Liver (tissue), 9 donors: ENCODE measurements around the gene RAPGEF2. TPM values are rescaled to one million over a fixed set of nuclear protein-coding genes. Genes with fewer than 3 reads are reported as not detected.

Experiments used
- DNase-seq: peaks from one replicate; pipeline ENCODE4 v3.0.0-alpha.2; 2017; ENCODE audit warnings: low spot score
- H3K27ac ChIP-seq, 2 donors: one replicate each; pipeline ENCODE4 v1.7.0; 2013; ENCODE audit warnings: inconsistent platforms in 2 of 2, low read length in 2 of 2, control low read depth in 1 of 2, low read depth in 1 of 2, mild to moderate bottlenecking in 1 of 2
- H3K27me3 ChIP-seq, 4 donors: one replicate each; pipeline versions ENCODE4 v1.6.1 to v1.7.0; 2013; ENCODE audit warnings: low read length in 3 of 4, inconsistent platforms in 1 of 4, mild to moderate bottlenecking in 1 of 4, moderate library complexity in 1 of 4; ENCODE audit not compliant: control insufficient read depth in 4 of 4, insufficient read depth in 4 of 4
- H3K36me3 ChIP-seq, 4 donors: one replicate each; pipeline versions ENCODE4 v1.6.1 to v1.7.0; 2013; ENCODE audit warnings: low read length in 3 of 4, mild to moderate bottlenecking in 3 of 4, low read depth in 1 of 4, moderate library complexity in 1 of 4; ENCODE audit not compliant: control insufficient read depth in 4 of 4, insufficient read depth in 3 of 4
- H3K4me1 ChIP-seq, 4 donors: one replicate each; pipeline versions ENCODE4 v1.6.1 to v1.7.0; 2013; ENCODE audit warnings: low read length in 3 of 4, mild to moderate bottlenecking in 3 of 4, moderate library complexity in 1 of 4; ENCODE audit not compliant: control insufficient read depth in 4 of 4, insufficient read depth in 4 of 4
- H3K4me3 ChIP-seq, 3 donors: one replicate each; pipeline versions ENCODE4 v1.6.1 to v1.7.0; 2013; ENCODE audit warnings: low read length in 3 of 3, control low read depth in 1 of 3, low read depth in 1 of 3, mild to moderate bottlenecking in 1 of 3
- H3K9ac ChIP-seq, 2 donors: one replicate each; pipeline ENCODE4 v1.7.0; 2013; ENCODE audit warnings: low read length in 2 of 2, mild to moderate bottlenecking in 2 of 2, moderate library complexity in 2 of 2, control low read depth in 1 of 2, low read depth in 1 of 2
- H3K9me3 ChIP-seq, 4 donors: one replicate each; pipeline versions ENCODE4 v1.6.1 to v1.7.0; 2013; ENCODE audit warnings: low read length in 3 of 4; ENCODE audit not compliant: control insufficient read depth in 4 of 4
- FOXA1 ChIP-seq: IDR thresholded peaks from 2 replicates; pipeline ENCODE4 v1.6.1; 2016; ENCODE audit warnings: antibody characterized with exemption
- FOXA2 ChIP-seq: IDR thresholded peaks from 2 replicates; pipeline ENCODE4 v1.6.1; 2016; ENCODE audit warnings: antibody characterized with exemption
- GABPA ChIP-seq, 2 donors: IDR thresholded peaks in 1 of 2; conservative IDR thresholded peaks in 1 of 2; 2 replicates each; pipeline ENCODE4 v1.6.1; 2016; ENCODE audit warnings: antibody characterized with exemption in 2 of 2, mild to moderate bottlenecking in 1 of 2, moderate library complexity in 1 of 2
- HNF4A ChIP-seq, 2 donors: conservative IDR thresholded peaks; 2 replicates each; pipeline ENCODE4 v1.6.1; 2016; ENCODE audit warnings: antibody characterized with exemption in 2 of 2, mild to moderate bottlenecking in 2 of 2
- HNF4G ChIP-seq: IDR thresholded peaks from 2 replicates; pipeline ENCODE4 v1.6.1; 2016; ENCODE audit warnings: antibody characterized with exemption
- JUND ChIP-seq, 2 donors: IDR thresholded peaks; 2 replicates each; pipeline ENCODE4 v1.6.1; 2016; ENCODE audit warnings: antibody characterized with exemption in 2 of 2
- NR2F2 ChIP-seq: IDR thresholded peaks from 2 replicates; pipeline ENCODE4 v1.6.1; 2016; ENCODE audit warnings: antibody characterized with exemption
- RAD21 ChIP-seq, 2 donors: IDR thresholded peaks; 2 replicates each; pipeline ENCODE4 v1.6.1; 2016; ENCODE audit warnings: antibody characterized with exemption in 2 of 2, mild to moderate bottlenecking in 2 of 2
- RXRA ChIP-seq, 2 donors: IDR thresholded peaks; 2 replicates each; pipeline ENCODE4 v1.6.1; 2017 to 2018; ENCODE audit warnings: antibody characterized with exemption in 2 of 2, mild to moderate bottlenecking in 1 of 2
- SP1 ChIP-seq: IDR thresholded peaks from 2 replicates; pipeline ENCODE4 v1.6.1; 2018; ENCODE audit warnings: antibody characterized with exemption, mild to moderate bottlenecking
- TAF1 ChIP-seq: conservative IDR thresholded peaks from 2 replicates; pipeline ENCODE4 v1.6.1; 2016; ENCODE audit warnings: antibody characterized with exemption, mild to moderate bottlenecking
- YY1 ChIP-seq: IDR thresholded peaks from 2 replicates; pipeline ENCODE4 v1.6.1; 2016; ENCODE audit warnings: antibody characterized with exemption, mild to moderate bottlenecking
- WGBS: extraction: QIAGEN DNeasy Blood & Tissue Kit; methylation state at CpG from one replicate; pipeline ENCODE4 v1.1.7; 2013; 5-methylcytosine and 5-hydroxymethylcytosine counted together
- polyA plus RNA-seq, 2 donors: library from polyadenylated mRNA; stranded (reverse) in 1 of 2; unstranded in 1 of 2; fragments of 200-250 nt in 1 of 2; fragments of >200 nt in 1 of 2; fragmentation: Nextera tagmentation in 1 of 2; extraction: Ambion mirVana in 1 of 2; gene quantifications; one replicate each; pipeline versions ENCODE4 v1.2.1 to v1.2.3, GENCODE V29; 2013 to 2015
- total RNA-seq, 2 donors: library from RNA; depleted of rRNA; stranded (reverse); fragments of >200 nt; gene quantifications; one replicate each; pipeline ENCODE4 v1.2.3, GENCODE V29; 2014
- TF ChIP-seq, protein P1 (sequence below): IDR thresholded peaks from 2 replicates; pipeline ENCODE4 v1.6.1; 2016; ENCODE audit warnings: antibody characterized with exemption
- TF ChIP-seq, protein P2 (sequence below): IDR thresholded peaks from 2 replicates; pipeline ENCODE4 v1.6.1; 2016; ENCODE audit warnings: antibody characterized with exemption
- TF ChIP-seq, protein P3 (sequence below): fragments of 150-350 bp; IDR thresholded peaks from 2 replicates; pipeline ENCODE4 v1.5.1; 2017; ENCODE audit warnings: improper control_type of control experiment, low read depth, low read length; ENCODE audit not compliant: missing input control
- TF ChIP-seq, protein P4 (sequence below): IDR thresholded peaks from 2 replicates; pipeline ENCODE4 v1.6.1; 2016; ENCODE audit warnings: antibody characterized with exemption
- TF ChIP-seq, protein P5 (sequence below): IDR thresholded peaks from 2 replicates; pipeline ENCODE4 v1.6.1; 2016; ENCODE audit warnings: antibody characterized with exemption, mild to moderate bottlenecking
- donor health status: healthy.
- donor health status: healthy.
- donor health status: healthy.
- donor health status: healthy.
- donor health status: healthy.

Gene RAPGEF2
- total and polyA plus RNA-seq, 4 donors: 7.3 to 90.4 (median 32.2) TPM

DNA sequence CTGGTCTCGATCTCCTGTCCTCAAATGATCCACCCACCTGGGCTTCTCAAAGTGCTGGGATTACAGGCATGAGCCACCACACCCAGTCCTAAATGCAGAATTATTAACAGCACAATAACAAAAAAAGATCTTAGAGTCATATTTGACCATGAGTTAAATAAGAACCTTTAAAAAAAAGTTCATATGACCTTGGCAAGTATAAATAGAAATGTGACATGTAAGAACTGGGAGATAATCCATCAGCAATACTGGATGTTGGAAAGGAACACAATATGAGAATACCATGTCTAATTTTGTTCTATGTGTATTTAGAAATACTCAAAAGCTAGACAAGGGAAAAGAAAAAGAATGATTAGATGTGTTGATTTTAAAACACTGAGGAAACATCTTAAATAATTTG is 231.6 kb downstream of the RAPGEF2 start:
- H3K36me3 ChIP-seq: peaks cover 4 to 53% (median 36%) of the 10 kb centered on the region in 4 donors

DNA sequence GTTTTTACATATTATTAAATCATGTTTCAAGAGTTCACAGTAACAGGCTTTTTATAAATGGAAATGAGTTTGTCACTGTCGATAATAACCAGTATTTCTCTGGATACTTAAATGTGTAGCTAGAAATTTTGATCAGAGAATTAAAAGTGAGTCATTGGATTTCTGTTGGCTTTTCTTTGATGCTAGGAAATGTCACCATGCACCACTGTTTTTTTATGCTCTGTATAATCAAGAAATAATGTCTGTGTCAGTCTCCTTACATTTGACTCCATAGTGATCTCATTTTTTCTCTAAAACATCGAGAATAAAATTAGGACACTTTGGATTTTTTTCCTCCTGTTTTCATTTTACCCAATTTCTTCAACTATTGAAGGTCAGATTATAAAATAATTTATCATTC is 234.2 kb downstream of the RAPGEF2 start:
- 95% methylated on average over 2 of the region's 2 CpGs for WGBS
- DNase-seq: no peak
- no peaks in the 10 kb centered on the region for H3K4me1 ChIP-seq
- TF ChIP-seq, protein P1, sequence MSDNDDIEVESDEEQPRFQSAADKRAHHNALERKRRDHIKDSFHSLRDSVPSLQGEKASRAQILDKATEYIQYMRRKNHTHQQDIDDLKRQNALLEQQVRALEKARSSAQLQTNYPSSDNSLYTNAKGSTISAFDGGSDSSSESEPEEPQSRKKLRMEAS: no peak
- TF ChIP-seq HNF4A (conservative IDR thresholded peaks at IDR 0.05) (no peak), JUND (IDR thresholded peaks at IDR 0.05) (no peak), SP1 (no peak), FOXA2 (no peak), YY1 (no peak), HNF4G (no peak), GABPA (IDR thresholded peaks at IDR 0.05 in 1 of 2, conservative IDR thresholded peaks at IDR 0.05 in 1 of 2) (no peak), NR2F2 (no peak), RAD21 (IDR thresholded peaks at IDR 0.05) (no peak), TAF1 (no peak)
- TF ChIP-seq, protein P2, sequence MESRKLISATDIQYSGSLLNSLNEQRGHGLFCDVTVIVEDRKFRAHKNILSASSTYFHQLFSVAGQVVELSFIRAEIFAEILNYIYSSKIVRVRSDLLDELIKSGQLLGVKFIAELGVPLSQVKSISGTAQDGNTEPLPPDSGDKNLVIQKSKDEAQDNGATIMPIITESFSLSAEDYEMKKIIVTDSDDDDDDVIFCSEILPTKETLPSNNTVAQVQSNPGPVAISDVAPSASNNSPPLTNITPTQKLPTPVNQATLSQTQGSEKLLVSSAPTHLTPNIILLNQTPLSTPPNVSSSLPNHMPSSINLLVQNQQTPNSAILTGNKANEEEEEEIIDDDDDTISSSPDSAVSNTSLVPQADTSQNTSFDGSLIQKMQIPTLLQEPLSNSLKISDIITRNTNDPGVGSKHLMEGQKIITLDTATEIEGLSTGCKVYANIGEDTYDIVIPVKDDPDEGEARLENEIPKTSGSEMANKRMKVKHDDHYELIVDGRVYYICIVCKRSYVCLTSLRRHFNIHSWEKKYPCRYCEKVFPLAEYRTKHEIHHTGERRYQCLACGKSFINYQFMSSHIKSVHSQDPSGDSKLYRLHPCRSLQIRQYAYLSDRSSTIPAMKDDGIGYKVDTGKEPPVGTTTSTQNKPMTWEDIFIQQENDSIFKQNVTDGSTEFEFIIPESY: no peak
- TF ChIP-seq, protein P3, sequence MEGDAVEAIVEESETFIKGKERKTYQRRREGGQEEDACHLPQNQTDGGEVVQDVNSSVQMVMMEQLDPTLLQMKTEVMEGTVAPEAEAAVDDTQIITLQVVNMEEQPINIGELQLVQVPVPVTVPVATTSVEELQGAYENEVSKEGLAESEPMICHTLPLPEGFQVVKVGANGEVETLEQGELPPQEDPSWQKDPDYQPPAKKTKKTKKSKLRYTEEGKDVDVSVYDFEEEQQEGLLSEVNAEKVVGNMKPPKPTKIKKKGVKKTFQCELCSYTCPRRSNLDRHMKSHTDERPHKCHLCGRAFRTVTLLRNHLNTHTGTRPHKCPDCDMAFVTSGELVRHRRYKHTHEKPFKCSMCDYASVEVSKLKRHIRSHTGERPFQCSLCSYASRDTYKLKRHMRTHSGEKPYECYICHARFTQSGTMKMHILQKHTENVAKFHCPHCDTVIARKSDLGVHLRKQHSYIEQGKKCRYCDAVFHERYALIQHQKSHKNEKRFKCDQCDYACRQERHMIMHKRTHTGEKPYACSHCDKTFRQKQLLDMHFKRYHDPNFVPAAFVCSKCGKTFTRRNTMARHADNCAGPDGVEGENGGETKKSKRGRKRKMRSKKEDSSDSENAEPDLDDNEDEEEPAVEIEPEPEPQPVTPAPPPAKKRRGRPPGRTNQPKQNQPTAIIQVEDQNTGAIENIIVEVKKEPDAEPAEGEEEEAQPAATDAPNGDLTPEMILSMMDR: no peak
- TF ChIP-seq, protein P4, sequence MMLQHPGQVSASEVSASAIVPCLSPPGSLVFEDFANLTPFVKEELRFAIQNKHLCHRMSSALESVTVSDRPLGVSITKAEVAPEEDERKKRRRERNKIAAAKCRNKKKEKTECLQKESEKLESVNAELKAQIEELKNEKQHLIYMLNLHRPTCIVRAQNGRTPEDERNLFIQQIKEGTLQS: no peak
- no peak overlapping the region for H3K4me3 ChIP-seq
- no peak overlapping the region for H3K9ac ChIP-seq
- H3K27ac ChIP-seq: no peak overlapping the region
- H3K27me3 ChIP-seq: no peaks in the 10 kb centered on the region
- H3K9me3 ChIP-seq: no peaks in the 10 kb centered on the region
- H3K36me3 ChIP-seq: peaks cover 3 to 45% (median 38%) of the 10 kb centered on the region in 4 donors

More for the DNA sequence above, 231.6 kb downstream of the RAPGEF2 start:
- Histone ChIP-seq H3K27me3 (no peaks in the 10 kb centered on the region), H3K4me3 (no peak overlapping the region), H3K9ac (no peak overlapping the region), H3K4me1 (no peaks in the 10 kb centered on the region), H3K27ac (no peak overlapping the region), H3K9me3 (no peaks in the 10 kb centered on the region)
- 100% methylated on average over 1 of the region's 1 CpG for WGBS
- TF ChIP-seq, protein P5, sequence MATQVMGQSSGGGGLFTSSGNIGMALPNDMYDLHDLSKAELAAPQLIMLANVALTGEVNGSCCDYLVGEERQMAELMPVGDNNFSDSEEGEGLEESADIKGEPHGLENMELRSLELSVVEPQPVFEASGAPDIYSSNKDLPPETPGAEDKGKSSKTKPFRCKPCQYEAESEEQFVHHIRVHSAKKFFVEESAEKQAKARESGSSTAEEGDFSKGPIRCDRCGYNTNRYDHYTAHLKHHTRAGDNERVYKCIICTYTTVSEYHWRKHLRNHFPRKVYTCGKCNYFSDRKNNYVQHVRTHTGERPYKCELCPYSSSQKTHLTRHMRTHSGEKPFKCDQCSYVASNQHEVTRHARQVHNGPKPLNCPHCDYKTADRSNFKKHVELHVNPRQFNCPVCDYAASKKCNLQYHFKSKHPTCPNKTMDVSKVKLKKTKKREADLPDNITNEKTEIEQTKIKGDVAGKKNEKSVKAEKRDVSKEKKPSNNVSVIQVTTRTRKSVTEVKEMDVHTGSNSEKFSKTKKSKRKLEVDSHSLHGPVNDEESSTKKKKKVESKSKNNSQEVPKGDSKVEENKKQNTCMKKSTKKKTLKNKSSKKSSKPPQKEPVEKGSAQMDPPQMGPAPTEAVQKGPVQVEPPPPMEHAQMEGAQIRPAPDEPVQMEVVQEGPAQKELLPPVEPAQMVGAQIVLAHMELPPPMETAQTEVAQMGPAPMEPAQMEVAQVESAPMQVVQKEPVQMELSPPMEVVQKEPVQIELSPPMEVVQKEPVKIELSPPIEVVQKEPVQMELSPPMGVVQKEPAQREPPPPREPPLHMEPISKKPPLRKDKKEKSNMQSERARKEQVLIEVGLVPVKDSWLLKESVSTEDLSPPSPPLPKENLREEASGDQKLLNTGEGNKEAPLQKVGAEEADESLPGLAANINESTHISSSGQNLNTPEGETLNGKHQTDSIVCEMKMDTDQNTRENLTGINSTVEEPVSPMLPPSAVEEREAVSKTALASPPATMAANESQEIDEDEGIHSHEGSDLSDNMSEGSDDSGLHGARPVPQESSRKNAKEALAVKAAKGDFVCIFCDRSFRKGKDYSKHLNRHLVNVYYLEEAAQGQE: no peak
- no peak for TF ChIP-seq HNF4A (conservative IDR thresholded peaks at IDR 0.05)
- TF ChIP-seq JUND (IDR thresholded peaks at IDR 0.05): no peak
- TF ChIP-seq, protein P1: no peak
- no peak for TF ChIP-seq HNF4G
- no peak for TF ChIP-seq RAD21 (IDR thresholded peaks at IDR 0.05)
- no peak for TF ChIP-seq GABPA (IDR thresholded peaks at IDR 0.05 in 1 of 2, conservative IDR thresholded peaks at IDR 0.05 in 1 of 2)
- TF ChIP-seq TAF1: no peak
- TF ChIP-seq YY1: no peak
- TF ChIP-seq NR2F2: no peak
- no peak for TF ChIP-seq FOXA1
- no peak for TF ChIP-seq RXRA (IDR thresholded peaks at IDR 0.05)
- TF ChIP-seq, protein P3: no peak
- TF ChIP-seq FOXA2: no peak
- TF ChIP-seq, protein P4: no peak
- no peak for DNase-seq
